NCI-H460 (cell line): ENCODE data around the gene ANK3. TPM values are rescaled to one million over a fixed set of nuclear protein-coding genes. Genes with fewer than 3 reads are reported as not detected.
"Not testable (repeated sequence)": the region's sequence is repeated elsewhere in the genome, so short reads cannot be mapped to it uniquely, and the experiment has no call there.

ENCODE experiments used
- DNase-seq: peaks from one replicate; pipeline ENCODE4 v3.0.0-alpha.2; 2016; ENCODE audit warnings: low read depth; ENCODE audit errors: extremely low read depth
- total RNA-seq: library from RNA; depleted of rRNA; stranded (reverse); fragments of >200 nt; shearing (Covaris generic); gene quantifications from 2 replicates; pipeline ENCODE4 v1.2.3, GENCODE V29; 2014

The ANK3 gene
- total RNA-seq, 1 experiment from 2014 or later = 65.7 TPM

- no peak for DNase-seq
Measured at GRCh38 chr10:60312818-60313588, 76.7 kb downstream of the ANK3 start.

GRCh38 chr10:60311821-60312220, 77.9 kb downstream of the ANK3 start:
- DNase-seq = no peak

- no peak for DNase-seq
Measured at GRCh38 chr10:60310740-60311139, 78.9 kb downstream of the ANK3 start.

GRCh38 chr10:60309891-60310290, 79.8 kb downstream of the ANK3 start:
- DNase-seq = no peak

- no peak for DNase-seq
Measured at GRCh38 chr10:60309371-60309770, 80.3 kb downstream of the ANK3 start.

- DNase-seq = no peak
Measured at GRCh38 chr10:60305380-60305892, 84.2 kb downstream of the ANK3 start.

- no peak for DNase-seq
Measured at GRCh38 chr10:60304829-60305379, 84.8 kb downstream of the ANK3 start.

GRCh38 chr10:60303778-60304177, 85.9 kb downstream of the ANK3 start:
- DNase-seq = no peak

- DNase-seq = no peak
Measured at GRCh38 chr10:60299961-60300883, 89.5 kb downstream of the ANK3 start.

GRCh38 chr10:60299390-60299778, 90.3 kb downstream of the ANK3 start:
- DNase-seq = no peak

GRCh38 chr10:60298408-60299389, 91.0 kb downstream of the ANK3 start:
- DNase-seq = no peak

- no peak for DNase-seq
Measured at GRCh38 chr10:60296073-60296472, 93.6 kb downstream of the ANK3 start.

GRCh38 chr10:60295028-60295937, 94.4 kb downstream of the ANK3 start:
- no peak for DNase-seq

GRCh38 chr10:60293581-60294175, 96.0 kb downstream of the ANK3 start:
- DNase-seq = no peak

GRCh38 chr10:60292998-60293397, 96.7 kb downstream of the ANK3 start:
- DNase-seq = no peak

- DNase-seq = not testable (repeated sequence)
Measured at GRCh38 chr10:60292536-60292935, 97.1 kb downstream of the ANK3 start.

GRCh38 chr10:60291344-60291930, 98.2 kb downstream of the ANK3 start:
- no peak for DNase-seq

GRCh38 chr10:60290558-60290957, 99.1 kb downstream of the ANK3 start:
- no peak for DNase-seq
